GM03348 (cell line): Measurements from ENCODE around the gene VPS25.
A peak's percentile ranks its signal among the peaks of the same experiment; 100 is the strongest.

Experiments used
- DNase-seq: peaks from one replicate; pipeline ENCODE4 v3.0.0; 2012; ENCODE audit warnings: low spot score

The VPS25 gene

GRCh38 chr17:42795465-42795864, 22.2 kb downstream of the VPS25 start:
- DNase-seq = no peak

- DNase-seq = no peak
These were observed 23.0 kb downstream of the VPS25 start for GRCh38 chr17:42796066-42796758.

GRCh38 chr17:42797067-42798007, 24.1 kb downstream of the VPS25 start:
- DNase-seq = no peak

GRCh38 chr17:42798011-42798382, 24.7 kb downstream of the VPS25 start:
- DNase-seq = no peak

GRCh38 chr17:42798383-42799380, 25.4 kb downstream of the VPS25 start, which contains the start of the genes CNTD1 and COA3:
TSS of gene CNTD1 (plus strand) at chr17:42798861. CDS start at chr17:42799068, 207 bp downstream.
TSS of gene COA3 (minus strand) at chr17:42798704. CDS start at chr17:42798681, 23 bp downstream.
- DNase-seq = peak; percentile 94

GRCh38 chr17:42803074-42803883, 30.0 kb downstream of the VPS25 start:
- no peak for DNase-seq

- no peak for DNase-seq
These were observed 31.7 kb downstream of the VPS25 start for GRCh38 chr17:42804918-42805367.

- DNase-seq = no peak
These were observed 33.0 kb downstream of the VPS25 start for GRCh38 chr17:42806249-42806648.

- peak; percentile 92 for DNase-seq
These were observed 36.0 kb downstream of the VPS25 start for GRCh38 chr17:42809250-42809649.

GRCh38 chr17:42814633-42815399, 41.6 kb downstream of the VPS25 start:
- peak; percentile 79 for DNase-seq

GRCh38 chr17:42817866-42818265, 44.6 kb downstream of the VPS25 start:
- DNase-seq = no peak

GRCh38 chr17:42818379-42818778, 45.1 kb downstream of the VPS25 start:
- DNase-seq = no peak

GRCh38 chr17:42819939-42820535, 46.8 kb downstream of the VPS25 start:
- DNase-seq = peak; percentile 59

- DNase-seq = no peak
These were observed 47.9 kb downstream of the VPS25 start for GRCh38 chr17:42821176-42821575.

GRCh38 chr17:42827472-42827871, 54.2 kb downstream of the VPS25 start:
- DNase-seq = no peak
